Mesothelial cell of epicardium (in vitro differentiated cells): ENCODE data around the gene RECQL5. TPM values are rescaled to one million over a fixed set of nuclear protein-coding genes. Genes with fewer than 3 reads are reported as not detected.
A peak's percentile ranks its signal among the peaks of the same experiment; 100 is the strongest.

Experiments
- DNase-seq, 2 experiments: peaks; one replicate each; pipeline ENCODE4 v3.0.0; 2021; ENCODE audit warnings: low spot score in 2 of 2; ENCODE audit not compliant: unreplicated experiment in 2 of 2
- H3K27ac Mint-ChIP-seq: 2 replicates; pipeline ENCODE4 v1.8.0; 2021; ENCODE audit warnings: mixed read lengths
- H3K27me3 Mint-ChIP-seq: 2 replicates; pipeline ENCODE4 v1.8.0; 2021; ENCODE audit warnings: low read depth, mixed read lengths
- H3K36me3 Mint-ChIP-seq: 2 replicates; pipeline ENCODE4 v1.8.0; 2021; ENCODE audit warnings: mixed read lengths
- H3K4me1 Mint-ChIP-seq: 2 replicates; pipeline ENCODE4 v1.8.0; 2021; ENCODE audit warnings: mixed read lengths
- H3K4me3 Mint-ChIP-seq: 2 replicates; pipeline ENCODE4 v1.8.0; 2021; ENCODE audit warnings: mild to moderate bottlenecking, moderate library complexity, mixed read lengths
- H3K9me3 Mint-ChIP-seq: 2 replicates; pipeline ENCODE4 v1.8.0; 2021; ENCODE audit warnings: mixed read lengths
- total RNA-seq: library from RNA; stranded (reverse); gene quantifications from 3 replicates; pipeline ENCODE4 v1.2.1, GENCODE V29; 2021
- TF ChIP-seq, protein P1 (sequence below): fragments of 200-600 bp; sonication (generic); IDR thresholded peaks from one replicate; pipeline ENCODE4 v1.5.0; 2021; ENCODE audit warnings: antibody characterized with exemption; ENCODE audit not compliant: unreplicated experiment

The RECQL5 gene
- total RNA-seq, 1 donor from 2014 or later: 62.6 TPM

DNA sequence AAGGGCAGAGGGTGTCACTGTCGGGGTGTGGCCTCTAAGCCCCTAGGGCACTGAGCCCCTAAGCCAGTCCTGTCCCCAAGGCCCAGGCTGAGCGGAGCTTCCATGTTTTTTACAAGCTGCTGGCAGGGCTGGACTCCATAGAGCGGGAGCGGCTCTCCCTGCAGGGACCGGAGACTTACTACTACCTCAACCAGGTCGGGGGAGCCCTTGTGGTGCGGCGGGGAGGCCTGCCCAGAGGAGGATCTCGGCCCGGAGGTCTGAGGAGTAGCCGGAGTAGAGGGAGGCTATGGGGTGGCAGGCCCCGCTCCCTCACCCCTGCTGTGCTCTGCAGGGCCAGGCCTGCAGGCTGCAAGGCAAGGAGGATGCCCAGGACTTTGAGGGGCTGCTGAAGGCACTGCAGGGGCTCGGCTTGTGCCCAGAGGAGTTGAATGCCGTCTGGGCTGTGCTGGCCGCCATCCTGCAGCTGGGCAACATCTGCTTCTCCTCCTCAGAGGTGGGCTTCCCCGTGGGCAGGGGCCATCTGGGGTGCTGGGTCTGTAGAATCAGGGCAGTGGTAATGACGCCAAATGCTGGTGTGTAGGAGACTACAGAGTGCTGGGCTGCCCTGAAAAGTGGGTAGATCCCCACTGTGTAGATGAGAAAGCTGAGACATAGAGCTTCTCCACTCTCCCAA is 74.5 kb downstream of the RECQL5 start:
- H3K36me3 Mint-ChIP-seq: no peaks in the 10 kb centered on the region
- H3K27me3 Mint-ChIP-seq: no peaks in the 10 kb centered on the region
- no peaks in the 10 kb centered on the region for H3K9me3 Mint-ChIP-seq
- DNase-seq: no peak
- TF ChIP-seq, protein P1, sequence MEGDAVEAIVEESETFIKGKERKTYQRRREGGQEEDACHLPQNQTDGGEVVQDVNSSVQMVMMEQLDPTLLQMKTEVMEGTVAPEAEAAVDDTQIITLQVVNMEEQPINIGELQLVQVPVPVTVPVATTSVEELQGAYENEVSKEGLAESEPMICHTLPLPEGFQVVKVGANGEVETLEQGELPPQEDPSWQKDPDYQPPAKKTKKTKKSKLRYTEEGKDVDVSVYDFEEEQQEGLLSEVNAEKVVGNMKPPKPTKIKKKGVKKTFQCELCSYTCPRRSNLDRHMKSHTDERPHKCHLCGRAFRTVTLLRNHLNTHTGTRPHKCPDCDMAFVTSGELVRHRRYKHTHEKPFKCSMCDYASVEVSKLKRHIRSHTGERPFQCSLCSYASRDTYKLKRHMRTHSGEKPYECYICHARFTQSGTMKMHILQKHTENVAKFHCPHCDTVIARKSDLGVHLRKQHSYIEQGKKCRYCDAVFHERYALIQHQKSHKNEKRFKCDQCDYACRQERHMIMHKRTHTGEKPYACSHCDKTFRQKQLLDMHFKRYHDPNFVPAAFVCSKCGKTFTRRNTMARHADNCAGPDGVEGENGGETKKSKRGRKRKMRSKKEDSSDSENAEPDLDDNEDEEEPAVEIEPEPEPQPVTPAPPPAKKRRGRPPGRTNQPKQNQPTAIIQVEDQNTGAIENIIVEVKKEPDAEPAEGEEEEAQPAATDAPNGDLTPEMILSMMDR: no peak
- H3K4me1 Mint-ChIP-seq: peaks cover under 1% of the 10 kb centered on the region
- no peak overlapping the region for H3K27ac Mint-ChIP-seq
- H3K4me3 Mint-ChIP-seq: no peak overlapping the region

DNA sequence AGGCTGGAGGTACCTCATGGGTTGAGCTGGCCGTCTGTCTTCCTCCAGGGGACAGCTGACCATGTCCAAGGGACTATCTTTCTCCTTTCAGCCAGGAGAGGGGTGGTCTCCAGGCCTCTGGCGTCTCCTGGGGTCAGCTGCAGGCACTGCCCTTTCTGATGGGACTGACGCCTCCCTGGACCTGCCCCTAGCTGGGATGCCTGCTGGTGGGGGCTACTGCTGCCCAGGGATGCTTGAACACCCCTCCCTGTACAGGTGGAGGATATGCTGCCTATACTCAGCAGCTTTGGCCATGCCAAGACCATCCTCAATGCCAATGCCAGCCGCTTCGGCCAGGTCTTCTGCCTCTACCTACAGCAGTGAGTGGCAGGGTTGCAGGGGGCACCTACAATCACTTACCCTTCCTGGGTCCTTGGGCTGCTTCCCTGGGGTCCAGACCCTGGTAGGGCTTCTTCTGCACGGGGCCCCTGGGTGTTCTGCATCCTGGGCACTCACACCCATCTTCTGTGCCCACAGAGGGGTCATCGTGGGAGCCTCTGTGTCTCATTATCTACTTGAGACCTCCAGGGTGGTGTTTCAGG is 75.1 kb downstream of the RECQL5 start:
- H3K9me3 Mint-ChIP-seq: no peaks in the 10 kb centered on the region
- H3K27me3 Mint-ChIP-seq: no peaks in the 10 kb centered on the region
- peaks cover 5% of the 10 kb centered on the region for H3K4me1 Mint-ChIP-seq
- no peak overlapping the region for H3K4me3 Mint-ChIP-seq
- H3K27ac Mint-ChIP-seq: no peak overlapping the region
- no peaks in the 10 kb centered on the region for H3K36me3 Mint-ChIP-seq
- no peak for DNase-seq
- TF ChIP-seq, protein P1: no peak

DNA sequence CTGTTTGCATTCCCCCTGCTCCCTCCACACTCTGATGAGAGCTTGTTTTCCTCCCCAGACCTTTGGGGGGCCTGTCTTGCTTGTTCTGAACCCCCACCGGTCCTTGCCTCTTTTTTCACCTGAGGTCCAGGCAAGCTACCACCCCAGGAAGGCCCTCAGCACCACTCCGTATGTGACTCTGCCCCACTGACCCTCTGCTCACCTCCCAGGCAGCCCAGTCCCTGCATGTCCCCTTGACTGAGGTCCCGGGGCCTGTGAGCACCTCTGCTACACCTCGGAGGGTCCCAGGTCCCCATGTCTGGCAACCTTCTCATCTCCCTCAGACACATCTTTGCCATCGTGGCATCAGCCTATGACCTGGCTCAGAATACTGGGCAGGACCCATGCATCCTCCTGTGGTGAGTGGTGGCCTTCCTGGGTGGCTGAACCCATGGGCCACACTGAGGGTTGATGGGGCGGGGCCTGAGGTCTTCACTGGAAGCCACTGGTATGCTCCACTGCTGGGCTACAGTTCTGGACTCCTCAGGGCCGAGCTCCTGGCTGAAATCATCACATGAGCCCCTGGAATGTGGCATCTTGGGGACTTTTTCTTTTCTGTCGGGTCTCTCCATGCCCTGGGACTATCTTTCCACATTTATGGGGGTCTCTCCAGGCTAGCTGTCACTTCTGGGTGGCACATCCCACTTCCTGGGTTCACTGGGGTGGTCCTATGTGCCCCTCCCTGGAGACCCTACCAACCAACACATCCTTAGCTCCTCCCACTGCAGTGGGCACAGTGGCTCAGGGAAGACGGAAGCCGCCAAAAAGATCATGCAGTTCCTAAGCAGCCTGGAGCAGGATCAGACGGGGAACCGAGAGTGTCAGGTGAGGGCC is 75.9 kb downstream of the RECQL5 start:
- no peak overlapping the region for H3K27ac Mint-ChIP-seq
- peaks cover 5% of the 10 kb centered on the region for H3K4me1 Mint-ChIP-seq
- no peaks in the 10 kb centered on the region for H3K9me3 Mint-ChIP-seq
- no peak for DNase-seq
- peak overlapping the region; percentile 52 for H3K4me3 Mint-ChIP-seq
- peaks cover under 1% of the 10 kb centered on the region for H3K27me3 Mint-ChIP-seq
- TF ChIP-seq, protein P1: no peak
- no peaks in the 10 kb centered on the region for H3K36me3 Mint-ChIP-seq

GRCh38 chr17:75590314-75590761 is 76.6 kb downstream of the RECQL5 start:
- Mint-ChIP-seq H3K27ac (no peak overlapping the region), H3K27me3 (peaks cover 3% of the 10 kb centered on the region), H3K4me1 (peaks cover 5% of the 10 kb centered on the region), H3K9me3 (no peaks in the 10 kb centered on the region), H3K36me3 (no peaks in the 10 kb centered on the region), H3K4me3 (peak overlapping the region; percentile 42)
- DNase-seq: no peak
- TF ChIP-seq, protein P1: no peak

GRCh38 chr17:75589919-75590303 is 77.0 kb downstream of the RECQL5 start:
- Mint-ChIP-seq H3K9me3 (no peaks in the 10 kb centered on the region), H3K4me3 (peak overlapping the region; percentile 42), H3K4me1 (peaks cover 5% of the 10 kb centered on the region), H3K27me3 (peaks cover 3% of the 10 kb centered on the region), H3K27ac (no peak overlapping the region), H3K36me3 (no peaks in the 10 kb centered on the region)
- TF ChIP-seq, protein P1: no peak
- no peak for DNase-seq
